DND-41 (cell line): Measurements from ENCODE around the gene RNFT2.

ENCODE experiments used
- CTCF ChIP-seq: IDR thresholded peaks from 2 replicates; pipeline ENCODE4 v1.5.1; 2012; ENCODE audit warnings: borderline replicate concordance, low read length, moderate library complexity, mild to moderate bottlenecking; ENCODE audit not compliant: poor library complexity, severe bottlenecking; ENCODE audit errors: extremely low read depth
- EZH2 ChIP-seq: IDR thresholded peaks from 3 replicates; pipeline ENCODE4 v1.6.1; 2012; ENCODE audit warnings: borderline replicate concordance, low read depth, mild to moderate bottlenecking, moderate library complexity, low read length, inconsistent platforms; ENCODE audit not compliant: severe bottlenecking

DNA sequence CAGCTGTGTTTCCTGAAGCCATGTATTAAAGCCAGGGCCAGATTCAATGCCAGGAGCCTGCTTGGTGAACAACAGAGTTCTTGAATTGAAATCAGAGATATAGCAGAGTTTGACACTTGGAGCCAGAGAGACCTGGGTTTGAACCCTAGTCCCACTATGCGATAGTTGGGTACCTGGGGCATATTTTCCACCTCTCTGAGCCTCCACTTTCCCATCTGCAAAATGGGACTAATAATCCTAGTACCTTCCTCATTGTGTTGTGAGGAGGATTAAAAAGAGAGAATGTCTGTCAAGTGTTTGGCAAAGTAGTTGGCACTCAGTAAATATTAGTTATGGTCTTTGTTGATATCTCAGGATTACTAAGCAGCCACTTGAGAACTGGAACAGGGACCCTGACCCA is 149.1 kb downstream of the RNFT2 start:
- TF ChIP-seq CTCF (no peak), EZH2 (no peak)
